Stimulated activated CD4-positive, alpha-beta T cell treated with anti-CD3 and anti-CD28 coated beads, Interleukin-2, amount 100 ng/mL, for 4 hours (primary cell): ENCODE results near the gene CENPQ.

Experiments used
- DNase-seq: peaks from one replicate; pipeline ENCODE4 v3.0.0-alpha.2; 2020; ENCODE audit warnings: low read depth

Gene CENPQ

DNA sequence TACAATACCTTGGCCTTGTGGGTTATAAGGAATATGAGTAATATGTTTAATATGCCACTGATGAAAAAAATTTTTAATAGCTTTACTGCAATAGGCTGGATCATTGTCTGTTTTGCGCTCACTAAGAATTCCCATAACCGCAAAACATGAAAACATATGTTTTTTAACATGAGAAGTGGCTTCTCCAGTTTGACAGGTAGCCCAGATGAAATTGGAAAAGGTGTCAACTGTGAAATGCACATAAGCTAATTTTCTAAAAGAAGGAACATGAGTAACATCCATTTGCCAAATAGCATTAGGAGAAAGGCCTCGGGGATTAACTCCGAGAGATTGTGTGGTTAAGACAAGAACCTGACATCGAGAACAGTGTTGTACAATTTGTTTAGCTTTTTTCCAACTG is 41.5 kb downstream of the CENPQ start:
- no peak for DNase-seq

DNA sequence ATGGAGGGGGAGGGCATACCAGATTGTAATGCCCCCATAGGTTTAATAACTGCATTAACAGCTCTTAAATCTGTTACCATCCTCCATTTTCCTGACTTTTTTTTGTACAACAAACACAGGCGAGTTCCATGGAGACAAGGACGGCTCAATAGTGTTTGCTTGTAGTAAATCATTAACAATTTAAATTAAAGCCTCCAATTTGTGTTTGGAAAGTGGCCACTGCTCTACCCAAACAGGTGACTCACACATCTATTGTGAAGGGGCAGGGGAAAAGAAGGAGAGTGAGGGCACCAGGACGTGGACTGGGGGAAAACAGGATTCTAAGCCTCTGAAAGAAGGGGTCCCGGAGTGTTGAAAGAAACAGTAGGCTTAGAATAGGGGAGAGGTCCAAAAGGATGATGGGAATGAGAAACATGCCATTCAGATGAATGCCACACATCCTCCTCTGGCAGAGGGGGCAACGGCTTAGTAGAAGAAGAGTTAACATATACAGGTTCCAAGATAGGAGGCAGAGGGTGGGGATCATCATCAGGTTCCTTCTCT is 43.5 kb downstream of the CENPQ start:
- DNase-seq: no peak

GRCh38 chr6:49509342-49509741 is 46.2 kb downstream of the CENPQ start:
- no peak for DNase-seq

GRCh38 chr6:49513153-49513989 is 50.2 kb downstream of the CENPQ start:
- no peak for DNase-seq

GRCh38 chr6:49514571-49515484 is 51.7 kb downstream of the CENPQ start:
- DNase-seq: no peak

DNA sequence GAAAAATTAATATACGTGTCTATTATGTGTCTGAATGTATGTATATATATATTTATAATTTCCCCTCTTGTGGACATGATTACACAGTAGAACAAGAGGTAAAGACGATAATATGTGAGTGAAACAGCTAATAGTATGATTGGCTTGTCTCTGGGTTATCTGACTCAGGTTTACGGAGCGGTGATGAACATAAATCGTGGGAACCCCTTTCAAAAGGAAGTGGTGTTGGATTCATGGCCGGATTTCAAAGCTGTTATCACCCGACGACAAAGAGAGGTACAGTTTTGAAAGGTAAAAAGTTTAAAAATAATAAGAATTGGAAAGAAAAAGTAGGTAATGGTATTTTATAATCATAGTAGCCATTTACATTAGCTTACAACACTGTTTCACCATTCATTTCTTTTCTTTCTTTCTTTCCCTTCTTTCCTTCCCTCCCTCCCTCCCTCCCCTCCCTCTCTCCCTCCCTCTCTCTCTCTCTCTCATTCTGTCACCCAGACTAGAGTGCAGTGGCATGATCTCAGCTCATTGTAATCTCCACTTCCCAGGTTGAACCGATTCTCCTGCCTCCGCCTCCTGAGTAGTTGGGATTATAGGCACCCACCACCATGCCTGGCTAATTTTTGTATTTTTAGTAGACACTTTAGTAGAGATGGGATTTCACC is 52.4 kb downstream of the CENPQ start:
- no peak for DNase-seq

DNA sequence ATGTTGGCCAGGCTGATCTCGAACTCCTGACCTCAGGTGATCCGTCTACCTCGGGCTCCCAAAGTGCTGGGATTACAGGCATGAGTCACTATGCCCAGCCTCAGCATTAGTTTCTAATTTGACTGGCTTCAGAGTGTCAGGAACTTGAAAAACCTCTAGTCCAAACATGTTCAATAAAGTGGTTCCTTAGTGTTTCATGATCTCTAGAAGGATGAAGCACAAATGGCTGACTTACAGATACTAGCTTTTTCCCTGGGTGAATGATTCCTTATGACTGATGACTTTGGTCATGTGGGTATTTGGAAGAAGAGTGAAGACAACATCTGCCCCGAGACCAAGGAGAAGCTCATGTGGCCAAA is 53.0 kb downstream of the CENPQ start:
- no peak for DNase-seq

- no peak for DNase-seq
Observed at GRCh38 chr6:49517919-49518318, 54.7 kb downstream of the CENPQ start.

GRCh38 chr6:49519660-49520059 is 56.5 kb downstream of the CENPQ start:
- no peak for DNase-seq

DNA sequence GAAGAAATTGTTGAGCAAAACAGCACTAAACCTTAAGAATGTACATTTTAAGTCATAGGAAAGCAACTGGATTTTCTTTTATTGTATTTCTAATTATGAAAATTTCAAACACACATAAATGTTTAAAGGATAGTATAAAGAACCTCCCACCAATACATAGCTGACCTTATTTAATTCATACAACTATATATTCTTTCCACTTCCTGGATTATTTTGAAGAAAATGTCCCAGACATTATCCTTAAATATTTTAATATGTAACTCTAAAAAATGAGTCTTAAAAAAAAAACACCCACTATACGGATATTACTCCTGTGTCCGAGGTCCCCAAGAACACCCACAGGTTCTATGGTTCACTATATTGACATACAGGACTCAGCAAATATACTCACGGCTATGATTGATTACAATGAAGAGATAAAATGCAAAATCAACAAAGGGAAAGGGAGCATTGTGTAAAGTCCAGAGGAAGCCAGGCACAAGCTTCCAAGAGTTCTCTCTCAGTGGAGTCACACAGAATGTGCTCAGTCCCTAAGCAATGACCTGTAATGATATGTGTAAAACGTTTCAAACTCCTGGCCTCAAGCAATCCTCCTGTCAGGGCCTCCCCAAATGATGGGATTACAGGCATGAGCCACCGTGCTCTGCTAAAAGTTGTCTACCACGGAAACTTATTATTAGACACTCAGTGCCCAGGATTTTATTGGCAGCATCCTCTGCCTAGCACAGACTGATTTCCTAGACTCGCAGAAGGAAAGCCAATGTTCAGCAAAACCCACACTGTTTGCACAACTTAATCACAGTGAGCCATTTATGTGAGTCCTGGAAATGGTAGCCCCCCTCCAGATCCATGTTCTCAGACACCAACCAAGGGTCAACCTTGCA is 59.8 kb downstream of the CENPQ start:
- DNase-seq: no peak

- DNase-seq: no peak
Observed at GRCh38 chr6:49523901-49524300, 60.7 kb downstream of the CENPQ start.

GRCh38 chr6:49524541-49524940 is 61.4 kb downstream of the CENPQ start:
- DNase-seq: no peak

- no peak for DNase-seq
Observed at GRCh38 chr6:49526598-49526997, 63.4 kb downstream of the CENPQ start.

- no peak for DNase-seq
Observed at GRCh38 chr6:49527320-49527719, 64.2 kb downstream of the CENPQ start.

GRCh38 chr6:49528571-49528970 is 65.4 kb downstream of the CENPQ start:
- DNase-seq: no peak

- no peak for DNase-seq
Observed at GRCh38 chr6:49530141-49530776, 67.1 kb downstream of the CENPQ start.

GRCh38 chr6:49531774-49532569 is 68.8 kb downstream of the CENPQ start:
- DNase-seq: no peak

DNA sequence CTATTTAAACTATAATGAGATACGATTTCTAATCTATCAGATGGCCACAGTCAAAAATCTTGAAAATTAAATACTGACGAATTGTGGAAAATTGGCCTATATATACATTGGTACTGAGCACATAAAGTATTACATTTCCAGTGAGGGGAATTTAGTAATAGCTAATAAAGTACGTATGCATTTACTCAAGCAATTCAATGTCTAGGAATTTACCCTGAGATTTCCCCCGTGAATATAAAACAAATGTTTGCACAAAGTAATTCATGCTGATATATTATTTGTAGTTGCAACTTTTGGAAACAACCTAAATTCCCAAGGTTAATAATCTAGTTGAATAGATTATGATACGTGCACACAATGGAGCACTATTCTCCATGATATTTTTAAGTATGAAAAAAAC is 72.6 kb downstream of the CENPQ start:
- no peak for DNase-seq

DNA sequence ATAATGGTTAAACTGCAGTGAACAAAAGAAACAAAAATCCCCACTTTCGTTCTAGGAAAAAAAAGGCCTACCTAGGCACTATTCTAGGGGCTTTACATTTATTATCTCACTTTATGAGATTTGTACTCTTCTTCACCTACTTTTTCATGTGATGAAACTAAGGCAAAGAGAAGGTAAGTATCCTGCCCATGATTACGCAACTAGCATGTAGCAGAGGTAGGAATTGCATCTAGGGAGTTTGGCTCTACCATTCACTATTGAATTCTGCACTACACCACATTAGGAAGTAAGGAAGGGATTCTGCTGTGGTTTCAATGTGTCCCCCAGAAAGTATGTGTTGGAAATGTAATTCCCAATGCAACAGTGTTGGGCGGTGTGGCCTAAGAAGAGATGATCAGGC is 75.9 kb downstream of the CENPQ start:
- no peak for DNase-seq

GRCh38 chr6:49540614-49541013 is 77.4 kb downstream of the CENPQ start:
- no peak for DNase-seq
